ACHN (cell line): ENCODE data around the gene SNX27.
"Not testable (repeated sequence)": the region's sequence is repeated elsewhere in the genome, so short reads cannot be mapped to it uniquely, and the experiment has no call there.

Source experiments
- DNase-seq: peaks from one replicate; pipeline ENCODE4 v3.0.0-alpha.2; 2015
- in situ Hi-C: cut with HindIII; loops from 2 replicates; pipeline ENCODE4 v1.10.0; 2017; ENCODE audit warnings: low sequenced_read_pairs, low pct_ligation_motif_present, low pct_unique_long_range_greater_than_20kb

SNX27 gene

DNA sequence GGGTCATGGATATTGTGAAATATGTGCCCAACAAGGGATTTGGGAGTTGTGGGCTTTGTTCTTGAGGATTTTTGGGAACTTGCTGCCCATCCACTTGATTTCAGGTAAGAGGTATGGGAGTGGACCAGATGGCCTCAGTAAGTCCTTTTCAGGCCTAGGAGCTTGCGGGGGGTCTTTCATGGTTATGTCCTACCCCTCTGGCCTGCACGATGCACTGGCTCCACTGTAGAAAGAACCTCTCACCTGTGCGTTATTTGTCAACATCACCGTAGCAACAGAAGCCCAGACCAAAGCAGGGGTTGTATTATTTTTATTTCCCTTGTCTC lies 118.1 kb downstream of the SNX27 start:
- in situ Hi-C loops: no loop called here
- no peak for DNase-seq

DNA sequence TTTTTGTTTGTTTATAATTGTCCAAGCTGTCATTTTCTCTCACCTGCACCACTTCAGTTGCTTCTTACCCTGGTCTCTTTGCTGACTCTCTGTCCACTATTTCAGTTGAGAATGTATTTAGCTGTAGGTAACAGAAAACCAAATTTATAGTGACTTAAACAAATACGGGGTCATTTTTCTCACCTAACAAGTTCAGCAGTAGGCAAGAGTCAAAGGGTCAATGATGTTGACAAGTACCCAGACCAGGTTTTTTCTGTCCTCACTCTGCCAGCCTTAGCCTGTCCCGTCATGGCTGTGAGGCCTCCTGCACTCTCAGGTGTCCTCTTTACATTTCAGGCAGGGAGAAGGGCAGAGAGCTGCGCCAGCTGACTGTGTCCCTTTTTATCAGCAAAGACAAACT lies 121.3 kb downstream of the SNX27 start:
- no peak for DNase-seq
- in situ Hi-C loops: no loop called here

DNA sequence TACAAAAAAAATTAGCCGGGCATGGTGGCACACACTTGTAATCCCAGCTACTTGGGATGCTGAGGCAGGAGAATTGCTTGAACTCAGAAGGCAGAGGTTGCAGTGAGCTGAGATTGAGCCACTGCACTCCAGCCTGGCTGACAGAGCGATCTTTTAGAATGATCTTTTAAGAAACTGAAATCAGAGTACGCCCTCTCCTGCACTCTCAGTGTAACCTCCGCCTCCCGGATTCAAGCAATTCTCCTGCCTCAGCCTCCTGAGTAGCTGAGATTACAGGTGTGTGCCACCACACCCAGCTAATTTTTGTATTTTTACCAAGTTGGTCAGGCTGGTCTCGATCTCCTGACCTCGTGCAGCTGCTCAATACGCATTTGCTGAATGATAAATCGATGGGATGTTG lies 122.1 kb downstream of the SNX27 start:
- DNase-seq, in situ Hi-C loops: not testable (repeated sequence)

DNA sequence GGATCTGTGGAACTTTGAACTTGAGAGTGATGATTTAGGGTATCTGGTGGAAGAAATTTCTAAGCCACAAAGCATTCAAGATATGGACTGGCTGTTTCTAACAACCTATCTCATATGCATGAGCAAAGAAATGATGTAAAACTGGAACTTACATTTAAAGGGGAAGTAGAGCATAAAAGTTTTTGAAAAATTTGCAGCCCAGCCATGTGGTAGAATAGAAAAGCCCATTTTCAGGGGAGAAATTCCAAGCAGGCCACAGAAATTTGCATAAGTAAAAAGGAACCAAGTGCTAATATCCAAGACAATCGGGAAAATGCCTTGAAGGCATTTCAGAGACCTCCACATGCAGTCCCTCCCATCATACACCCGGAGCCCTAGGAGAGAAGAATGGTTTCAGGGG lies 125.2 kb downstream of the SNX27 start:
- no peak for DNase-seq
- in situ Hi-C loops: no loop called here

DNA sequence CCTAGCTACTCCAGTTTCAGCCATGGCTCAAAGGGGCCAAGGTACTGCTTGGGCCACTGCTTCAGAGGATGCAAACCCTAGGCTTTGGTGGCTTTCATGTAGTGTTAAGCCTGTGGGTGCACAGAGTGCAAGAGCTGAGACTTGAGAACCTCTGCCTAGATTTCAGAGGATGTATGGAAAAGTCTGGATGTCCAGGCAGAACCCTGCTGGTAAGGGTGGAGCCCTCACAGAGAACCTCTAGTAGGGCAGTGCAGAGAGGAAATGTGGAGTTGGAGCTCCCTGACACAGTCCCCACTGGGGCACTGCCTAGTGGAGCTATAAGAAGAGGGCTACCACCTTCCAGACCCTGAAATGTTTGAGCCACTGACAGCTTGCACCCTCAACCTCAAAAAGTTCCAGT lies 125.6 kb downstream of the SNX27 start:
- in situ Hi-C loops: no loop called here
- DNase-seq: no peak

DNA sequence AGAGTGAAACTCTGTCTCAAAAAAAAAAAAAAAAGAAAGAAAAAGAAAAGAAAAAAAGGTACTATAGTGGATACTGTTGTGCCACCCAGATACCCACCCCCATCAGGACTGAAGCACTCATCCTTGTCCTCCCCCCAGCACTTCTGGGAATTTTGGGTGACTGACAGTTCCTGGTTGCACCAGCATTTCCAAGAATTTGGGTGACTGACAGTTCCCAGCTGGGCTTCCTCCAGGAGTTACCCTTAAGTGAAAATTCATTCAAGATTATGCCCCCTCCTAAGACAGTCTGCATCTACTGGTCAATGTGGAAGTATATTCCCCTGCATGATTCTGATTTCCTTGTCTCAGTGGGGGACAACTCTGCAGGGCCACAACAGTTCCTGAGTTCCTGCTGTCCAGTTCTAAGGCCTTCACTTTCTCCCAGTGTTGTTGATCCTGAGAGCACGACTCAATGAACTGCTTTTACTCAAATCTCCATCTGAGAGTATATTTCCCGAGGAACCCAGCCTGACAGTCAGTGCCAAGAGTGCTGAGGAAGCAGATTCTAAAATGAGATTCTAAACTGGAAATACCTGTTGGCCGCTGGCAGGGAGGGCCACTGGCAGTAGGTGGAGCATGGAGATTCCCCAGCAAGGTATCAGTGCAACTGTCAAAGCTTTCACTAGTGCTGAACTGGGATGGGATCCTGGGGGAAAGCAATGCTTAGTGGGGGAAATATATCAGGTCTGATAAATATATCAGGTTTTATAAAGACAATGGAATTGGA lies 127.9 kb downstream of the SNX27 start:
- in situ Hi-C loops: no loop called here
- no peak for DNase-seq

DNA sequence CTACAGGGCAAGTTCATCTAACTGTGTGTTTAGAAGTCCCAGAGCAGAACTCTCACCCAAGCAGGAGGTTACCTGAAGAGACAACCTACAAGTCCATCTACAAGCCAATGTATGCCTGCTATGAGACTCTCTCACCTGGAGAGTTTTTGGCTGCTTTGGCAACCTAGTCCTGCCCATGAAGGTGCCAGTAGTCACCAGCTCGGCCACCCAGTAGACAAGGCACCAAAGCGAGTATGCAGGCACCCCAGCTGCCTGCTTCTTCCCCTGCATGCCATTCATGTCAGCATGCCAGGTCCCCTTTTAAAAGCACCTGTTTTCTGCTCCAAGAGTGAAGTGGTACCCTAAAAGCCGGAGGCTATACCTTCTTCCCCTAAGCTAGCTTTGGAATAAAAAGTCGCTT lies 129.7 kb downstream of the SNX27 start:
- in situ Hi-C loops: no loop called here
- no peak for DNase-seq
